ENCODE results near the gene NTRK2. TPM values are rescaled to one million over a fixed set of nuclear protein-coding genes. Genes with fewer than 3 reads are reported as not detected.

NTRK2 gene
- total RNA-seq, 1 donor from 2014 or later = 0.98 TPM

DNA sequence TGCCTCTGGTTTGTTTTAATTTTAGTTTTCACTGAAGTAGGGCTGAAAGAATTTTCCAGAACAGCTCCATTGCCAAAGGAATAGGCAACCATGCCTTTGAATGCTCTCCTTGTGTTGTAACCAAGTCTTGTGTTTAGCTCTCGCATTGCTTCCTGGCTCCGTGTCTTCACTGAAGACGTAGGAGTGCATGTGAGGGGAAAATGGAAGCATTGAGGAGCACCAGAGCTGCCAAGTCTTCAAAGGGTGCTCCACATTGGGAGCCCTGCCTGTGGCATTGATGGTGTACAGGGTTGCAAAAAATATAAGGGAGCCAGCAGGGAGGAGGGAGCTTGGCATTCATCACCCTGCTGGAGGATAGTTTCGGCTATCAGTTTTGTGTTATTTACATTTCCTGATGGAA lies 86.6 kb downstream of the NTRK2 start:
- no peaks in the 10 kb centered on the region for H3K27me3 ChIP-seq
- no peaks in the 10 kb centered on the region for H3K9me3 ChIP-seq
- ATAC-seq = no peak
- no peaks in the 10 kb centered on the region for H3K36me3 ChIP-seq
- no peak for TF ChIP-seq CTCF (IDR thresholded peaks at IDR 0.05)
- intact Hi-C loops (cut with DNase I) = no loop called here
- no peak overlapping the region for H3K27ac ChIP-seq
- H3K4me3 ChIP-seq = no peak overlapping the region
- H3K4me1 ChIP-seq = no peaks in the 10 kb centered on the region
- no peak for DNase-seq

DNA sequence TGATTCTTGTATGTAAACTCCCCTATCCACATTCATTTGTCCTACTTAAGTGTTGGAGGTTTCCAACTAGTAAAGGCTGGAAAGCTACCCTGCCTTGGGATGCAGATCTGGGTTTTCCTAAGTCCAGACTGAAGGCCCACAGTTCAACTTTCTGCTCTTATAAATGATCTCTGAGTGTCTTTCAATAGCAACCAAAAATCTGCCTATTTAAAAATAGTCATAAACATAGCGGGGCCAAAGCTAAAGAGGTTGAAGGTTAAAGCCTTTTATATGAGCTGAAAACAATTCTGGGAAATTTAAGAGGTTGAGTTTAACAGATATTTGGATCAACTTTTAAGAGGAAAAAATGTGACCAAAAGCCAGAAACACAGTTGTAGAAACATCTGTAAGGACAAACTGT lies 87.2 kb downstream of the NTRK2 start:
- Histone ChIP-seq H3K27ac (no peak overlapping the region), H3K36me3 (no peaks in the 10 kb centered on the region), H3K27me3 (no peaks in the 10 kb centered on the region), H3K9me3 (no peaks in the 10 kb centered on the region), H3K4me3 (no peak overlapping the region), H3K4me1 (no peaks in the 10 kb centered on the region)
- intact Hi-C loops (cut with DNase I) = no loop called here
- no peak for DNase-seq
- no peak for TF ChIP-seq CTCF (IDR thresholded peaks at IDR 0.05)
- no peak for ATAC-seq

DNA sequence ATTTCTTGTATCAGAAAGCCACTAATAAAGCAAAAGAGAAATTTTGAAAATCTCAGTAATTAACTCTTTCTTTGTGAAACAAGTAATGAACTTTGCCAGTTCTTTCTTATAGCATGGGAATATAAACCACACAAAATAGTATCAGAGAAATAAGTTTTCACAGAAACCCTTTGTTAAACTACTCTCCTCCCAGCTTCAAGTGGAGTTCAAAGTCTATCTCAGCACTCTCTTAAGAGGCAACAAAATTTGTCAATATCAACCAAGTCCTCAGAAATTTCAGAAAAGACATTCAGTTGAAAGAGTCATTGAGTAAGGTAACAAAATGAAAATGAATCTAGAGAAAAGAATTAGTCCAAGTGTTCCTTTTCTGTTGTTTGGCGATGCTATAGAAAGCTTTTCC lies 89.3 kb downstream of the NTRK2 start:
- H3K27ac ChIP-seq = no peak overlapping the region
- TF ChIP-seq CTCF (IDR thresholded peaks at IDR 0.05) = no peak
- H3K27me3 ChIP-seq = no peaks in the 10 kb centered on the region
- H3K9me3 ChIP-seq = no peaks in the 10 kb centered on the region
- H3K4me3 ChIP-seq = no peak overlapping the region
- intact Hi-C loops (cut with DNase I) = no loop called here
- H3K36me3 ChIP-seq = no peaks in the 10 kb centered on the region
- DNase-seq (no peak), ATAC-seq (no peak)
- H3K4me1 ChIP-seq = no peaks in the 10 kb centered on the region

GRCh38 chr9:84759300-84759750 lies 89.8 kb downstream of the NTRK2 start:
- TF ChIP-seq CTCF (IDR thresholded peaks at IDR 0.05) = no peak
- Histone ChIP-seq H3K27me3 (no peaks in the 10 kb centered on the region), H3K36me3 (no peaks in the 10 kb centered on the region), H3K27ac (no peak overlapping the region), H3K4me1 (no peaks in the 10 kb centered on the region), H3K4me3 (no peak overlapping the region), H3K9me3 (no peaks in the 10 kb centered on the region)
- ATAC-seq = no peak
- intact Hi-C loops (cut with DNase I) = no loop called here
- DNase-seq = no peak

DNA sequence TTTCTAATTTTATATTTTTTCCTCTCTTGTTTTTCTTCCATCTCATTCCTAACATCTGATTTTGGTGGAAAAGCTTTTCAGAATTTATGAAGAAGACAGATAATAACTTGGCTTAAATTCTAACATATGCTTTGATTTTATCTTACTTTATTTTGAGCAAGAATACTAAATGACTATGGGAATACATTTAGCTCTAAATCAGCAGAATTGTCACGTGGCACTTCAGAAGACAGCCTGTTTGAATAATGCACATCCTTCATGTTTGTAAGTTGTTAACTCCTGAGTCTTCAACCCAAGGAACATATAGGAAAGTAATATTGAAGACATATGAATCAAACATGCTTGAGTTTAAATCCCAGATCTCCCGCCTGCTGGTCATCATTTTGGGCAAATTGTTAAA lies 90.3 kb downstream of the NTRK2 start:
- TF ChIP-seq CTCF (IDR thresholded peaks at IDR 0.05) = no peak
- intact Hi-C loops (cut with DNase I) = no loop called here
- H3K27me3 ChIP-seq = no peaks in the 10 kb centered on the region

DNA sequence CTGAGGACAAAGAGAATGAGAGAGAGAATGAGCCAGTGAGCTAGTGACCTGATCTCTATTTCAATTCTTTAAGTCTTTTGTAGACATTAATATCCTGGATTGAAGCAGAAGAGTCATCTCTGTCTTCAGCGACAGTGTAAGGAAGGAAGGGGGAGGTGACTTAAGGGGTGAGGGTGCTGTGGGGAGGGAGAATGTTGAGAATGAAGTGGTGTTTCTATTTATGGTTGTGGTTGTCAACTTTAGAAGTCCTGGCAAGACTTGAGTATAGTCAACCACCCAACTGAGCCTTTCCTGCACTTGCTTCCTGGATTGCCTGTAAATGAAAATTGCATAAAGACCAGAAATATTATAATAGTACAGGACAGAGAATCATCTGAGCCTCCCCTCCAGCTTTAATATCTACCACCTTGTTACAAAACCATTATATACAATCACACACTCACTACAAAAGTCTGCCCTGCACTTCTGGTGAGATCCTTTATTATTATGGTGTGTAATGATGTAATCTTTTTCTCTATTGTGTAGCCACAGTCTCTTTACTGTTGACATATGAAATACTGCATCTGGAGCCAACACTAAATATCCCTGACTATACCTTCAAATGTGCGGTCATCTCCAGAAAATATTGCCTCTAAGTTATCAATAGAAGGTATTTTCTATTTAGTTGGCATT lies 91.7 kb downstream of the NTRK2 start:
- Histone ChIP-seq H3K4me1 (no peaks in the 10 kb centered on the region), H3K9me3 (no peaks in the 10 kb centered on the region), H3K27me3 (no peaks in the 10 kb centered on the region), H3K36me3 (no peaks in the 10 kb centered on the region), H3K27ac (no peak overlapping the region), H3K4me3 (no peak overlapping the region)
- intact Hi-C loops (cut with DNase I) = no loop called here
- DNase-seq (no peak), ATAC-seq (no peak)
- TF ChIP-seq CTCF (IDR thresholded peaks at IDR 0.05) = no peak

More for the DNA sequence above, 90.3 kb downstream of the NTRK2 start:
- Histone ChIP-seq H3K36me3 (no peaks in the 10 kb centered on the region), H3K4me1 (no peaks in the 10 kb centered on the region), H3K4me3 (no peak overlapping the region), H3K27ac (no peak overlapping the region), H3K9me3 (no peaks in the 10 kb centered on the region)
- ATAC-seq (no peak), DNase-seq (no peak)
